Neural progenitor cell (in vitro differentiated cells): ENCODE results near the gene TRAF1.

ENCODE experiments used
- CTCF ChIP-seq: fragments of 200-600 bp; sonication (generic); IDR thresholded peaks from 2 replicates; pipeline ENCODE4 v1.5.1; 2017; ENCODE audit warnings: antibody characterized with exemption, mild to moderate bottlenecking
- EZH2 ChIP-seq: fragments of 200-600 bp; sonication (generic); IDR thresholded peaks from 2 replicates; pipeline ENCODE4 v1.6.1; 2017; ENCODE audit warnings: antibody characterized with exemption, mild to moderate bottlenecking, moderate library complexity
- EZH2phosphoT487 ChIP-seq: fragments of 200-600 bp; sonication (generic); IDR thresholded peaks from 2 replicates; pipeline ENCODE4 v1.6.1; 2017; ENCODE audit warnings: antibody characterized with exemption

- TF ChIP-seq CTCF, result no peak
- no peak for TF ChIP-seq EZH2
- TF ChIP-seq EZH2phosphoT487, result no peak
These were observed at the start of gene TRAF1 for GRCh38 chr9:120926397-120926928.
